SW480 (cell line): ENCODE results near the gene SLC23A2.
A peak's percentile ranks its signal among the peaks of the same experiment; 100 is the strongest.
"Not testable (repeated sequence)": the region's sequence is repeated elsewhere in the genome, so short reads cannot be mapped to it uniquely, and the experiment has no call there.

Experiments used
- DNase-seq: peaks from one replicate; pipeline ENCODE4 v3.0.0-alpha.2; 2016; ENCODE audit warnings: low spot score

SLC23A2 gene

DNA sequence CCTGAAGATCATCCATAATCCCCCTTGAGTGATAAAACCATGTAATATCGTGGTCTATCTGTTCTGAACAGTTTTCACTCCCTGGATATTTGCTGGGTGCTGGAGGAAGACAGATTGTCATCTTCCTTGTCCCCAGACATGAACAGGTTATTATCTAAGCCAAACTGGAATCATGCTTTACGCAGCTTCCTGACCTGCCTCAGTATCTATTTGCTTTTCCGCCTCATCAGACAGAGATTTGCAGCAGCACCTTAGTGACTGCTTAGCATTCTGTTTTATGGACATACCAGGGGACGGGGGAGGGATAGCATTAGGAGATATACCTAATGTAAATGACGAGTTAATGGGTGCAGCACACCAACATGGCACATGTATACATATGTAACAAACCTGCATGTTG is 124.6 kb downstream of the SLC23A2 start:
- DNase-seq = no peak

GRCh38 chr20:4876301-4876700 is 125.0 kb downstream of the SLC23A2 start:
- DNase-seq = no peak

- DNase-seq = no peak
These were observed 125.7 kb downstream of the SLC23A2 start for GRCh38 chr20:4875578-4876067.

GRCh38 chr20:4873396-4873795 is 127.9 kb downstream of the SLC23A2 start:
- no peak for DNase-seq

DNA sequence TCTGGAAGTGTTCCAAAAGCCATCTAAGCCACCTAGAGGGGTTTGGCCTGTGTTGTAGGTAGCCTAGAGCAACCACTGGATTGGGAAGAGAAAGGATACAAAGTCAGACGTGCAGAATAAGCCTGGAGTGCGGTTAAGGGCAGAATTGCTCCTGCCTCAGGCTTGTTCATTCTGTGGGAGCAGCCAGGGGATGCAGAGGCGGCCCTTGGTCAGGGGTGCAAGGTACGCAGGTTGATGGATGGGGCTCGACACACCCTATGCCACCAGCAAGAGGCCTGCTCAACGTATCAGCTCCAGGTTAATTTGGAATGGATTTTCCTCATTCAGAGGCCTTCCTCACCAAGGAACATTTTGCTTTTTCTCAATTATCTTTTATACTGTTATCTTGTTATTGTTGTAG is 129.8 kb downstream of the SLC23A2 start:
- DNase-seq = no peak

GRCh38 chr20:4870906-4871305 is 130.4 kb downstream of the SLC23A2 start:
- no peak for DNase-seq

- DNase-seq = peak; percentile 91
These were observed 131.8 kb downstream of the SLC23A2 start for GRCh38 chr20:4869290-4870193.

- DNase-seq = peak; percentile 9
These were observed 134.3 kb downstream of the SLC23A2 start for GRCh38 chr20:4867051-4867450.

DNA sequence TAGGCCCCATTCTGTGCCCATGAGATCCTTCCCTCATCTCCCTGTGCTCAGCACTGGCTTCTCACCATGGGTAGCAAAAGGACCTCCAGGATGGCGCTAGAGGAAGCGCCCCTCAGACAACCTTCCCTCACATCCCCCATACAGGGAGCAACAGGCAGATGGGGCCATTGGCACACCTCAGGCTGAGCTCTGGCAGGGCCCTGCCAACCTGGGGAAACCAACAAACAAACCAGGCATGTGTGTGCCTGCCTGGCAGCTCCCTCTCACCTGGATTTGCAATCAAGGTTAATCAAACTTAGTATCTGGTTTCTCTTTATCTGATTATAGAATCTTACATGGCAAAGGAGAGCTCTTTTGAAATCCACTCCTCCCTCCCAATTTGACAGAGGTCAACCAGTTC is 134.9 kb downstream of the SLC23A2 start:
- no peak for DNase-seq

GRCh38 chr20:4864311-4864752 is 137.0 kb downstream of the SLC23A2 start:
- no peak for DNase-seq

- no peak for DNase-seq
These were observed 138.6 kb downstream of the SLC23A2 start for GRCh38 chr20:4862661-4863060.

- DNase-seq = no peak
These were observed 139.3 kb downstream of the SLC23A2 start for GRCh38 chr20:4861961-4862360.

GRCh38 chr20:4858000-4858399 is 143.3 kb downstream of the SLC23A2 start:
- no peak for DNase-seq

DNA sequence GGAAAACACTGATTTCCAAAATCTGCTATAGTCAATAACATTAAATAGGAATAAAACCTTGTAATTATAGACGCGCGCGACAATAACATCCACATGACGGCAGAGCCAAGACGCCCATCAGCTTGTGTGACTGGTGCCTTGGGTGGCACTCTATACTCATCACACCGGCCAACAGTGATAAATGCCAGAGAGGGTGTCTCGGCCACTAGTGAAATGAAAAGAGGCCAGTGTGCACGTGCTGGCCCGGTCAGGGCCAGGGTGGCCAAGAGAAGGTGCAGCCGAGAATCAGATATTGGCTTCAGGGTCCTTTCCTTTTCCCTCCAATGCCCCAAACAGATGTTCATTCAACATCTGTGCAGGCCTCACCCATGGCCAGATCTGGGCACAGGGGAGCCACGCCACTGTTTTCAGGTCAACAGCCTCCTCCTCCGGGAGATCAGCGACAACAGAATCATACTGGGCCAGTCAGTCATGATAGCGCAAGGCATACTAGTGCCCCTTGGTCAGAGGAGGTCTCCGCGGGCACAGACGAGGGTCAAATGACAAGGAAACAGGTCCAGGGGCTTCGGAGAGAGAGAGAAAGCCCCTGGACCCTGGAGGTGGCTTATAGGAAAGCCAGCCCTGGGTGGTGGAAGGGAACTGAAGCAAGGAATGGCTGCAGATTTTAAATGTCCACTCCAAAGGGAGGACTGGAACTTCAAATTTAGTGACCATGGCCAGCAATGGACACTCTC is 145.1 kb downstream of the SLC23A2 start:
- no peak for DNase-seq

DNA sequence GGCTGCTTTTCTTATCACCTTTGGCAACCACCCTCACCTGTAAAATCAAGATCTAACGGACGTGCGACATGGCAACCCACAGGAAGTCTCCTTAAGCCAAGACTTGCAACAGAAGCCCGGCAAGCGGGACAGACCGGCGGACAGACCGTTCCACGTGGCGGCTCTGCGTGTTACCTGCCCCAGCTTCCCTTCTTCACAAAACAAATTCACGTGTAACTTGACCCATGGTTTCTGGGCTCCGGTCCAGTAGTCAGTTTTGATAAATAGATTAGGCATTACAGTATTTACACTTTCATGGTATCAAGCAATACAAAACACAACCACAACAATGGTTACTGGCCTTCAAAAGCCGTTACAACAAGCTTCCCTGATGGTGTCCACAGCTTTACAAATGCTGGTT is 145.8 kb downstream of the SLC23A2 start:
- no peak for DNase-seq

DNA sequence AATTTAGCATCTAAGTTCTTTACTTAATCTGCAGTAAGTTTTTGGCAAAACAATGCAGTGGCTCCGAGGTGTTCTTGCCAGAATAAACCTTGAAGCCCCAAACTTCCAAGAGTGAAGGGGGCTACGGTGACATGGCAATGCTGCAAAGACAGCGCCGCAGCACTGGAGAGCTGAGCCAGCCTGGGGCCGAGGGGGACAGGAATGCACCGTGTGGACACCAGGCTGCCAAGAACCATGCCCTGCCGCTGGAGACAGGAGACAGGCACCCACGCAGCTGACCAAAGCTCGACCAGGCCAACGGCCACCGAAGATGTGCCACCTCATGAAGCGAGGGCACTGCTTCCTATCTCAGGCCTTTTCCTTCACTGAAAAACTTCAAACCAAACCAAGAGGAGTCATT is 146.2 kb downstream of the SLC23A2 start:
- no peak for DNase-seq

GRCh38 chr20:4854561-4854901 is 146.8 kb downstream of the SLC23A2 start:
- DNase-seq = no peak

DNA sequence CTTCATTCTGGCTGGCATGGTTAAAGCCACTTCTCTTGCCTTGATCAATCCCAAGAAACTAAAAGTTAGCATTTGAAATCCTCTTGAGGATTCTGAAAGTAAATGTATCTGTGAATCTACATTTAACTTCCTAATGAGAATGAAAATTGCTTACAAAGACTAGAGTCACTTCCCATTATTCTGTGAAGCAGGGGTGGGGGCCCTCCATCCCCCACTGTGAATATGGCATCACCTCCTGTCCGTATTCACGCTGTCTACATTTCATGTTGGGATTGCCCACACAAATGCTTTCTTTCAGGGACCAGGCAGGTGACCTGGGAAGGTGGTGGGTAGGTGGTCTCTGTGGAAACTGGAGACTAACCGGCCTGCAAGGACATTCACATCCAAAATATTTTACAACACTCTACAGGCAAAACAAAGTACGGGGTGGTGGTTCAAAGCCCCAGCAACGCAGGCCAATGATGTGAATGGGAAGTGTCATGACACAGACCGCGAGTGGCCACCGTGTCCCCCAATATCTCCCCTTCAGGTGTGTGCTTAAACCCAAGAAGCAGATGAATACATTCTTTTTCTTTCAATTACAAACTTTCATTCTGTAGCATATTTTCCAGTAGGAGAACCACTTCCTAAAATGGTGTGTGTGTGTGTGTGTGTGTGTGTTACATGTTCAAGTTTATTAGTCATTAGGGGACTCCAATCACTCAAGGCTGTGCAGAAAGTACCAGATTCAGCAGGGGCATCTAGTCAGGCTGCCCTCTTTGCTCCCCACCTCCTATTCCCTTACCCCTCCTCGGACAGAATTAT is 147.4 kb downstream of the SLC23A2 start:
- no peak for DNase-seq

DNA sequence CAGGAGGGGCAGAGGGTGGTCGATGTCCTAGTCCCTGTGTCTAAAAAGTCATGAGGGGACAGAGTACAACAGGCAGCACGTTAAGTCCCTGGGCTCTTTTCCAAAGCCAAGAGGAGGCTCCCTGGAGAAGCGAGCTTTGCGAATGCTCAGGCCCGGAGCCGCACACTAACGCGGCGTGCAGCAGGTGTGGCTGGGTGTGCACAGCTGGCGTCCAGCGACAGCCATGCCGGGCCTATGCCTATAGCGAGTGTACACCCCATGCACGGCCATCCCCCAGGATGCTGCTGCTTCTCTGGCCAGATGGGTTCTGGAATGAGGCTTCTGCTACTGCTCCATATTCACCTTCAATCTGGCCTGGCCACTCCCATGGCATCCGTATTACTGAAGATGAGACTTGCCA is 148.3 kb downstream of the SLC23A2 start:
- DNase-seq = no peak

DNA sequence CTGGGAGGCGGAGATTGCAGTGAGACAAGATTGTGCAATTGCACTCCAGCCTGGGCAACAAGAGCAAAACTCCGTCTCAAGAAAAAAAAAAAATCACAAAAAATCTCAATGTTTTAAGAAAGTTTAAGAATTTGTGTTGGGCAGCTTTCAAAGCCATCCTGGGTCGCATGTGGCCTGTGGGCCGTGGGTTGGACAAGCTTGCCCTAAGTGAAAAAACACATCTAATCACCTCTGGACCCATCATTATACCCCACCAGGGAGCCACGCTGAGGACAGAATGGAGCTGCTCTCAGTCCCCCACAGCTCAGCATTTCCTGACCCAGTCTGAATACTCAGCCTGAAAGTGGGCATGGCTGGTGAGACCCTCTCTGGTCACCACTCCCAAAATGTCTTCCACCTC is 150.3 kb downstream of the SLC23A2 start:
- DNase-seq = no peak

DNA sequence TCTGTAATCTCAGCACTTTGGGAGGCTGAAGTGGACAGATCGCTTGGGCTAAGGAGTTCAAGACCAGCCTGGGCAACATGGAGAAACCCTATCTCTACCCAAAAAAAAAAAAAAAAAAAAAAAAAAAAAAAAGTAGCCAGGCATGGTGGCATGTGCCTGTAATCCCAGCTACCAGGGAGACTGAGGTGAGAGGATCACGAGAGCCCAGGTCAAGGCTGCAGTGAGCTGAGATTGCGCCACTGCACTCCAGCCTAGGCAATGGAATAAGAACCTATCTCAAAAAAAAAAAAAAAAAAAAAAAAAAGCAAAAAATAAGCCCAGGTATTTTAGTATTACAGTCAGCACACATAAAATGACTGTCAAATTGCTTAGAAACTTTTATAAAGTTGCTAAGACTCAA is 152.5 kb downstream of the SLC23A2 start:
- DNase-seq = not testable (repeated sequence)

- DNase-seq = no peak
These were observed 153.3 kb downstream of the SLC23A2 start for GRCh38 chr20:4848041-4848440.
